NCI-H460 (cell line): ENCODE measurements around the gene GLYAT. TPM values are rescaled to one million over a fixed set of nuclear protein-coding genes. Genes with fewer than 3 reads are reported as not detected.
"Not testable (repeated sequence)": the region's sequence is repeated elsewhere in the genome, so short reads cannot be mapped to it uniquely, and the experiment has no call there.

Source experiments
- DNase-seq: peaks from one replicate; pipeline ENCODE4 v3.0.0-alpha.2; 2016; ENCODE audit warnings: low read depth; ENCODE audit errors: extremely low read depth
- total RNA-seq: library from RNA; depleted of rRNA; stranded (reverse); fragments of >200 nt; shearing (Covaris generic); gene quantifications from 2 replicates; pipeline ENCODE4 v1.2.3, GENCODE V29; 2014; rRNA removed

GLYAT gene
- total RNA-seq, 1 experiment from 2014 or later: not detected

- DNase-seq: no peak
Observed at GRCh38 chr11:58685973-58686722, 45.6 kb downstream of the GLYAT start.

- DNase-seq: not testable (repeated sequence)
Observed at GRCh38 chr11:58682660-58683059, 49.1 kb downstream of the GLYAT start.

GRCh38 chr11:58677536-58677935 lies 54.2 kb downstream of the GLYAT start:
- not testable (repeated sequence) for DNase-seq

- no peak for DNase-seq
Observed at GRCh38 chr11:58676563-58677135, 55.1 kb downstream of the GLYAT start.

- DNase-seq: peak; percentile 49
Observed at GRCh38 chr11:58675334-58676155, 56.2 kb downstream of the GLYAT start.

GRCh38 chr11:58674609-58675008 lies 57.1 kb downstream of the GLYAT start:
- DNase-seq: no peak

- no peak for DNase-seq
Observed at GRCh38 chr11:58671983-58672633, 59.6 kb downstream of the GLYAT start.

GRCh38 chr11:58659910-58660570 lies 71.7 kb downstream of the GLYAT start:
- no peak for DNase-seq

- DNase-seq: no peak
Observed at GRCh38 chr11:58659404-58659803, 72.3 kb downstream of the GLYAT start.

Other genes starting within 250 kb of the GLYAT start
- not detected in 2 replicates for gene OR5B21, start 223.8 kb downstream of the GLYAT start, total RNA-seq
- gene LPXN, start 156.1 kb downstream of the GLYAT start, total RNA-seq: 1.3 and 1.6 TPM in 2 replicates
- gene ZFP91, start 152.9 kb downstream of the GLYAT start, total RNA-seq: 54.7 and 58.4 TPM in 2 replicates
- 0.72 and 1.3 TPM in 2 replicates for gene CNTF, start 109.3 kb downstream of the GLYAT start, total RNA-seq
- gene GLYATL2, start 112.8 kb upstream of the GLYAT start, total RNA-seq: not detected in 2 replicates
- not detected in 2 replicates for gene GLYATL1, start 207.5 kb upstream of the GLYAT start, total RNA-seq